Activated B cell treated with CpG ODN at 0.5 μM for 24 hours (primary cell): ENCODE measurements around the gene TSNAXIP1. TPM values are rescaled to one million over a fixed set of nuclear protein-coding genes. Genes with fewer than 3 reads are reported as not detected.

ENCODE experiments used
- ATAC-seq: fragments of 200-7000 bp; cut with Tn5 transposase; one replicate; pipeline ENCODE4 v1.10.0; 2021; ENCODE audit warnings: low read depth, mild to moderate bottlenecking, moderate library complexity
- CTCF ChIA-PET: fragments of 350-600 bp; sonication (Branson Sonifier 250); formaldehyde crosslinking; loops from one replicate; lab custom pipeline; 2021; ENCODE audit warnings: antibody characterized with exemption; lab: Charles Lee
- POLR2A ChIA-PET: fragments of 350-600 bp; sonication (Branson Sonifier 250); formaldehyde crosslinking; loops from one replicate; lab custom pipeline; 2021; ENCODE audit warnings: antibody characterized with exemption; lab: Charles Lee
- DNase-seq: peaks from one replicate; pipeline ENCODE4 v3.0.0; 2022
- H3K27ac Mint-ChIP-seq: one replicate; pipeline ENCODE4 v1.8.0; 2020; ENCODE audit warnings: mixed read lengths
- H3K27me3 Mint-ChIP-seq: one replicate; pipeline ENCODE4 v1.8.0; 2021; ENCODE audit warnings: mixed read lengths
- H3K36me3 Mint-ChIP-seq: one replicate; pipeline ENCODE4 v1.8.0; 2021; ENCODE audit warnings: low read depth, mixed read lengths
- H3K4me1 Mint-ChIP-seq: one replicate; pipeline ENCODE4 v1.8.0; 2021; ENCODE audit warnings: mixed read lengths
- H3K4me3 Mint-ChIP-seq: one replicate; pipeline ENCODE4 v1.8.0; 2020; ENCODE audit warnings: mild to moderate bottlenecking, mixed read lengths
- H3K9me3 Mint-ChIP-seq: one replicate; pipeline ENCODE4 v1.8.0; 2020; ENCODE audit warnings: mixed read lengths
- CTCF ChIP-seq: fragments of 200-600 bp; IDR thresholded peaks from one replicate; pipeline ENCODE4 v1.8.0; 2022; ENCODE audit warnings: antibody characterized with exemption, mild to moderate bottlenecking
- intact Hi-C: fragments of 100-400 bp; cut with micrococcal nuclease; formaldehyde crosslinking; loops from one replicate; pipeline ENCODE4 v1.15.1; 2024
- total RNA-seq: library from RNA; stranded (reverse); gene quantifications from 2 replicates; pipeline ENCODE4 v1.2.3, GENCODE V29; 2022

TSNAXIP1 gene
- total RNA-seq, 1 donor from 2014 or later, result 1.9 TPM

GRCh38 chr16:67766291-67766690 is 40.4 kb upstream of the TSNAXIP1 start:
- intact Hi-C loops, result no loop called here
- no peak for DNase-seq
- CTCF ChIA-PET, result interaction anchor here (1.5 kb wide), 1 partner anchor 93 kb away, joined by 3 read pairs; no protein-coding TSS in a partner anchor
- Mint-ChIP-seq H3K4me1 (no peaks in the 10 kb centered on the region), H3K27me3 (no peaks in the 10 kb centered on the region), H3K27ac (no peak overlapping the region), H3K9me3 (no peaks in the 10 kb centered on the region), H3K4me3 (no peak overlapping the region), H3K36me3 (peaks cover 36% of the 10 kb centered on the region)
- no peak for TF ChIP-seq CTCF
- POLR2A ChIA-PET, result no interaction called here
- ATAC-seq, result no peak

GRCh38 chr16:67767953-67768352 is 38.7 kb upstream of the TSNAXIP1 start:
- Mint-ChIP-seq H3K4me3 (no peak overlapping the region), H3K36me3 (peaks cover 45% of the 10 kb centered on the region), H3K4me1 (no peaks in the 10 kb centered on the region), H3K27ac (no peak overlapping the region), H3K27me3 (no peaks in the 10 kb centered on the region), H3K9me3 (no peaks in the 10 kb centered on the region)
- intact Hi-C loops, result no loop called here
- CTCF ChIA-PET, result no interaction called here
- ATAC-seq, result no peak
- TF ChIP-seq CTCF, result no peak
- POLR2A ChIA-PET, result no interaction called here
- no peak for DNase-seq

GRCh38 chr16:67770346-67770991 is 36.2 kb upstream of the TSNAXIP1 start:
- Mint-ChIP-seq H3K9me3 (no peaks in the 10 kb centered on the region), H3K36me3 (peaks cover 45% of the 10 kb centered on the region), H3K27me3 (no peaks in the 10 kb centered on the region), H3K4me1 (peaks cover 2% of the 10 kb centered on the region), H3K27ac (no peak overlapping the region), H3K4me3 (no peak overlapping the region)
- ChIA-PET CTCF (no interaction called here), POLR2A (no interaction called here)
- no peak for TF ChIP-seq CTCF
- DNase-seq (no peak), ATAC-seq (no peak)
- intact Hi-C loops, result no loop called here

GRCh38 chr16:67773099-67773498 is 33.6 kb upstream of the TSNAXIP1 start:
- CTCF ChIA-PET, result no interaction called here
- Mint-ChIP-seq H3K36me3 (peaks cover 36% of the 10 kb centered on the region), H3K4me3 (no peak overlapping the region), H3K27ac (no peak overlapping the region), H3K27me3 (no peaks in the 10 kb centered on the region), H3K9me3 (no peaks in the 10 kb centered on the region), H3K4me1 (peaks cover 2% of the 10 kb centered on the region)
- DNase-seq (no peak), ATAC-seq (no peak)
- POLR2A ChIA-PET, result no interaction called here
- intact Hi-C loops, result no loop called here
- no peak for TF ChIP-seq CTCF

GRCh38 chr16:67773569-67774456 is 32.9 kb upstream of the TSNAXIP1 start:
- H3K27ac Mint-ChIP-seq, result no peak overlapping the region
- peaks cover 2% of the 10 kb centered on the region for H3K4me1 Mint-ChIP-seq
- intact Hi-C loops, result no loop called here
- no peak for ATAC-seq
- no peak for TF ChIP-seq CTCF
- CTCF ChIA-PET, result no interaction called here
- POLR2A ChIA-PET, result no interaction called here
- no peaks in the 10 kb centered on the region for H3K9me3 Mint-ChIP-seq
- no peaks in the 10 kb centered on the region for H3K27me3 Mint-ChIP-seq
- no peak for DNase-seq
- no peak overlapping the region for H3K4me3 Mint-ChIP-seq
- H3K36me3 Mint-ChIP-seq, result peaks cover 36% of the 10 kb centered on the region
